K562 (cell line): ENCODE data around the gene C1orf105. TPM values are rescaled to one million over a fixed set of nuclear protein-coding genes. Genes with fewer than 3 reads are reported as not detected.

ENCODE experiments used
- BDP1 ChIP-seq: IDR thresholded peaks from 3 replicates; pipeline ENCODE4 v1.6.1; 2011; ENCODE audit not compliant: insufficient read length, insufficient read depth
- HDAC6 ChIP-seq: IDR thresholded peaks from 2 replicates; pipeline ENCODE4 v1.6.1; 2012; ENCODE audit warnings: low read depth, mild to moderate bottlenecking, control low read depth, inconsistent platforms, low read length, moderate library complexity
- PCBP1 ChIP-seq: fragments of 200-400 bp; formaldehyde crosslinking; IDR thresholded peaks from 2 replicates; pipeline ENCODE4 v1.6.1; 2018; ENCODE audit warnings: mild to moderate bottlenecking, low read depth, low read length; ENCODE audit not compliant: poor library complexity, severe bottlenecking
- PHF20 ChIP-seq: fragments of 450-650 bp; IDR thresholded peaks from 2 replicates; pipeline ENCODE4 v1.6.1; 2018; ENCODE audit not compliant: partially characterized antibody
- PURB ChIP-seq: sonication (generic); formaldehyde crosslinking; IDR thresholded peaks from 2 replicates; pipeline ENCODE4 v1.9.0; 2021; ENCODE audit warnings: low read depth, mild to moderate bottlenecking, missing genetic modification reagents
- RFX7 ChIP-seq: fragments of 250-450 bp; sonication (Bioruptor Pico); IDR thresholded peaks from 2 replicates; pipeline ENCODE4 v1.5.1; 2021; ENCODE audit warnings: mild to moderate bottlenecking
- ZNF263 ChIP-seq: sonication (generic); formaldehyde crosslinking; IDR thresholded peaks from 2 replicates; pipeline ENCODE4 v1.8.0; 2022; ENCODE audit warnings: mild to moderate bottlenecking, missing genetic modification reagents, borderline replicate concordance
- ZNF589 ChIP-seq: fragments of 200-800 bp; sonication (Bioruptor generic); IDR thresholded peaks from 2 replicates; pipeline ENCODE4 v1.6.1; 2016; ENCODE audit warnings: low read depth, missing genetic modification characterization, missing compliant biosample characterization
- polyA plus RNA-seq, 8 experiments: library from polyadenylated mRNA; depleted of rRNA in 4 of 8; stranded (reverse) in 5 of 8; unstranded in 3 of 8; fragments of >200 nt; fragmentation: Nextera tagmentation in 2 of 8; fragmentation: Illumina TruSeq in 1 of 8; extraction: Ambion mirVana in 2 of 8; extraction: Trizol in 1 of 8; gene quantifications; 2 replicates each; pipeline versions ENCODE4 v1.2.1 to v1.2.3, GENCODE V29; 2011 to 2014; ENCODE audit warnings: inconsistent platforms in 1 of 8, missing spikeins in 1 of 8
- total RNA-seq, 7 experiments: library from RNA; depleted of rRNA in 6 of 7; stranded (reverse); fragments of >200 nt in 6 of 7; fragmentation: Illumina TruSeq in 2 of 7; extraction: Trizol in 2 of 7; gene quantifications; 2 replicates each; pipeline versions ENCODE4 v1.2.1 to v1.2.3, GENCODE V29; 2011 to 2021; ENCODE audit warnings: low replicate concordance in 1 of 7
- TF ChIP-seq, protein P1 (sequence below): fragments of 250-450 bp; sonication (Bioruptor Pico); IDR thresholded peaks from 2 replicates; pipeline ENCODE4 v1.6.1; 2021; ENCODE audit warnings: mild to moderate bottlenecking
- TF ChIP-seq, protein P2 (sequence below): fragments of 450-650 bp; IDR thresholded peaks from 2 replicates; pipeline ENCODE4 v1.6.1; 2016; ENCODE audit warnings: missing biosample characterization, missing genetic modification characterization
- TF ChIP-seq, protein P3 (sequence below): fragments of 450-650 bp; IDR thresholded peaks from 2 replicates; pipeline ENCODE4 v1.6.1; 2017; ENCODE audit warnings: mild to moderate bottlenecking, moderate library complexity

Gene C1orf105
- total and polyA plus RNA-seq, 9 of the 15 experiments (the other 6 are each of a cell fraction or from before 2014, with no cell fraction given): 0.08 TPM; not detected in 8

DNA sequence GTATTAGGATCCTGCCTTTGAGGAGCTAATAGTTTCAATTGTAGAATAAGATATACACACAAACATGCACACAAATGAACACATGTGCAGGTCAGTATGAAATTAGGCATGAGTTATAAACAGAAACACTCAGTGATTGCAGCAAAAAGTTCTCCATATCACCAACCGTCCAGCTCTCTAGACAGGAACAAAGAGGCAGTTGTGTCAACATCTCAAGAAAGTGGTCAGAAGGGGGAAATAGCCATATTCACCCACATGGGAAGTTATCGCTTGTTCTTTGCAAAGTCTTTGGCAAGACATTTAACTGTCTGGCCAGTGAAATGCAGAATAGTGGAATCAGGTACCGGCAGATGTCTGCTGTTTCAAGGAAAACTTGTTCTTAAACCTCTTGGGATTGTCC, 52.8 kb downstream of the C1orf105 start (continued):
- TF ChIP-seq, protein P1, sequence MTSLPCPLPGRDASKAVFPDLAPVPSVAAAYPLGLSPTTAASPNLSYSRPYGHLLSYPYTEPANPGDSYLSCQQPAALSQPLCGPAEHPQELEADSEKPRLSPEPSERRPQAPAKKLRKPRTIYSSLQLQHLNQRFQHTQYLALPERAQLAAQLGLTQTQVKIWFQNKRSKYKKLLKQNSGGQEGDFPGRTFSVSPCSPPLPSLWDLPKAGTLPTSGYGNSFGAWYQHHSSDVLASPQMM: no peak
- TF ChIP-seq ZNF589 (CRISPR knock-in tag) (no peak), HDAC6 (no peak), PHF20 (no peak), RFX7 (no peak), PCBP1 (no peak), PURB (CRISPR knock-in tag) (no peak), BDP1 (no peak), ZNF263 (CRISPR knock-in tag) (no peak)
- TF ChIP-seq, protein P2, sequence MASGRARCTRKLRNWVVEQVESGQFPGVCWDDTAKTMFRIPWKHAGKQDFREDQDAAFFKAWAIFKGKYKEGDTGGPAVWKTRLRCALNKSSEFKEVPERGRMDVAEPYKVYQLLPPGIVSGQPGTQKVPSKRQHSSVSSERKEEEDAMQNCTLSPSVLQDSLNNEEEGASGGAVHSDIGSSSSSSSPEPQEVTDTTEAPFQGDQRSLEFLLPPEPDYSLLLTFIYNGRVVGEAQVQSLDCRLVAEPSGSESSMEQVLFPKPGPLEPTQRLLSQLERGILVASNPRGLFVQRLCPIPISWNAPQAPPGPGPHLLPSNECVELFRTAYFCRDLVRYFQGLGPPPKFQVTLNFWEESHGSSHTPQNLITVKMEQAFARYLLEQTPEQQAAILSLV: no peak
- TF ChIP-seq, protein P3, sequence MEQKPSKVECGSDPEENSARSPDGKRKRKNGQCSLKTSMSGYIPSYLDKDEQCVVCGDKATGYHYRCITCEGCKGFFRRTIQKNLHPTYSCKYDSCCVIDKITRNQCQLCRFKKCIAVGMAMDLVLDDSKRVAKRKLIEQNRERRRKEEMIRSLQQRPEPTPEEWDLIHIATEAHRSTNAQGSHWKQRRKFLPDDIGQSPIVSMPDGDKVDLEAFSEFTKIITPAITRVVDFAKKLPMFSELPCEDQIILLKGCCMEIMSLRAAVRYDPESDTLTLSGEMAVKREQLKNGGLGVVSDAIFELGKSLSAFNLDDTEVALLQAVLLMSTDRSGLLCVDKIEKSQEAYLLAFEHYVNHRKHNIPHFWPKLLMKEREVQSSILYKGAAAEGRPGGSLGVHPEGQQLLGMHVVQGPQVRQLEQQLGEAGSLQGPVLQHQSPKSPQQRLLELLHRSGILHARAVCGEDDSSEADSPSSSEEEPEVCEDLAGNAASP: no peak
